ENCODE results near the gene FAAP20. TPM values are rescaled to one million over a fixed set of nuclear protein-coding genes. Genes with fewer than 3 reads are reported as not detected.
A peak's percentile ranks its signal among the peaks of the same experiment; 100 is the strongest.

Gene FAAP20
- total and polyA plus RNA-seq, 2 of the 8 experiments (the other 6 are each of a cell fraction or from before 2014, with no cell fraction given), result 58.4 to 99.8 TPM

DNA sequence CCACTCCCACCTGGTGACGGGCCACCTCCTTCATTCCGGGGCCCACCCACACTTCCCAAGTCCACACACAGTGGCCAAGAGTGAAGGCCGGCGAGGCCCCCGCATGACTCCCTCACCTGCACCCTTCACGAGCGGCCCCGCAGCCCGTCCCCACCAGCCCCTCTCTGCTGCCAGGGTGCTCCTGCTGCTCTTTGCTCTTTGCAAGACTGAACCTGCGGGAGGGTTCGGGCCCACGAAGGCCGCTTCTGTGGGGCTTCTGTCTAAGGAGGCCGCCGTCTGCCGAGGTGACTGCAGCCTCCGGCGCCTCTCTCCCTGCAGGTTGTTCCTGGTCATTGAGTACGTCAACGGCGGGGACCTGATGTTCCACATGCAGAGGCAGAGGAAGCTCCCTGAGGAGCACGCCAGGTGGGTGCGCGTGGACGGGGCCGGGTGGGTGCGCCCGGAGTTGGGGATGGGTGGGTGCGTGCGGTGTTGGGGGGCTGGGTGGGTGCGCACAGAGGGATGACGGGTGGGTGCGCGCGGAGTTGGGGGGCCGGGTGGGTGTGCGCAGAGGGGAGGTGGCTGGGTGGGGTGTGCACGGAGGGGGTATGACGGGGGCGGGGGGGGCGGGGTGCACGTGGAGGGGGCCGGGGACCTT is 25.3 kb downstream of the FAAP20 start:
- Histone ChIP-seq H3K4me1 (replicated peaks in 1 of 4; ENCODE audit: control insufficient read depth in 3 of 4, insufficient read depth in 4 of 4, low read length in 3 of 4) (peaks cover 0 to 3% (median 0%) of the 10 kb centered on the region in 4 experiments; a peak in 2 of 7 replicates), H4K91ac (replicated peaks; ENCODE audit: insufficient read length, low read length) (no peak overlapping the region), H4K5ac (ENCODE audit: insufficient read length, low read depth, low read length) (no peak overlapping the region), H2AK5ac (ENCODE audit: low read depth, low read length) (no peak overlapping the region), H4K8ac (ENCODE audit: extremely low read depth, insufficient read depth, low read length) (peak overlapping the region; percentile 40; the same call in 1 of the 2 replicates), H3K4me2 (ENCODE audit: insufficient read depth in 1 of 2, low read depth in 2 of 2, low read length in 2 of 2) (no peak overlapping the region), H3K27me3 (replicated peaks in 1 of 4; ENCODE audit: control insufficient read depth in 3 of 4, extremely low read depth in 1 of 4, insufficient read depth in 3 of 4, low read length in 3 of 4) (no peaks in the 10 kb centered on the region), H3K4me3 (ENCODE audit: extremely low read depth in 1 of 4, insufficient read depth in 2 of 4, low read depth in 3 of 4, low read length in 4 of 4) (no peak overlapping the region), H3K9ac (replicated peaks in 1 of 4; ENCODE audit: extremely low read depth in 1 of 4, low read depth in 3 of 4, low read length in 3 of 4) (no peak overlapping the region), H2AFZ (ENCODE audit: low read length) (no peak overlapping the region), H3K79me2 (ENCODE audit: control insufficient read depth in 1 of 2, insufficient read depth in 2 of 2, low read length in 2 of 2) (no peaks in the 10 kb centered on the region; a peak in 1 of 4 replicates), H3K14ac (ENCODE audit: insufficient read length) (no peak overlapping the region), H3K4ac (replicated peaks; ENCODE audit: insufficient read length, low read depth, low read length) (no peak overlapping the region), H4K20me1 (replicated peaks in 1 of 2; ENCODE audit: control insufficient read depth in 1 of 2, insufficient read depth in 2 of 2, low read length in 2 of 2) (peaks cover 0 to 7% of the 10 kb centered on the region in 2 experiments), H2BK15ac (ENCODE audit: low read length) (no peak overlapping the region), H3K18ac (ENCODE audit: extremely low read depth, low read length) (no peak overlapping the region), H3K36me3 (ENCODE audit: control insufficient read depth in 2 of 4, insufficient read depth in 4 of 4, low read length in 3 of 4) (peaks cover 0 to 6% (median under 1%) of the 10 kb centered on the region in 4 experiments; a peak in 3 of 8 replicates), H3K23ac (ENCODE audit: insufficient read length) (no peak overlapping the region), H3K23me2 (ENCODE audit: low read depth, low read length) (no peaks in the 10 kb centered on the region), H3K56ac (replicated peaks; ENCODE audit: insufficient read length, low read depth, low read length) (no peak overlapping the region), H3K9me3 (ENCODE audit: insufficient read depth in 2 of 2, low read depth in 1 of 2, low read length in 1 of 2) (no peaks in the 10 kb centered on the region), H2BK20ac (ENCODE audit: low read length) (no peak overlapping the region), H3K27ac (ENCODE audit: low read depth, low read length) (no peak overlapping the region), H3K79me1 (ENCODE audit: low read depth, low read length) (no peaks in the 10 kb centered on the region; the same call in none of the 2 replicates), H2BK12ac (ENCODE audit: low read depth, low read length) (no peak overlapping the region), H2BK120ac (replicated peaks; ENCODE audit: low read depth, low read length) (no peak overlapping the region), H2BK5ac (ENCODE audit: low read depth, low read length) (no peak overlapping the region)
- 93% methylated on average over 28 of the region's 43 CpGs; no CpG with 5 or more reads in 1 of the 2 experiments for WGBS, 2 experiments (ENCODE audit: extremely low coverage in 1 of 2, insufficient coverage in 1 of 2, insufficient read length in 1 of 2, insufficient replicate concordance in 2 of 2, low coverage in 1 of 2, low lambda C conversion rate in 2 of 2, missing lambda C conversion rate in 1 of 2)
- ChIA-PET CTCF (ENCODE audit: partially characterized antibody) (no interaction called here), POLR2A (ENCODE audit: partially characterized antibody) (interaction anchor here (1.2 kb wide), 1 partner anchor 14 kb away, joined by 3 read pairs; no protein-coding TSS in a partner anchor)
- FAIRE-seq (no peak), DNase-seq (ENCODE audit: low read depth in 1 of 2, low spot score in 2 of 2) (no peak)
- TF ChIP-seq, protein P1, sequence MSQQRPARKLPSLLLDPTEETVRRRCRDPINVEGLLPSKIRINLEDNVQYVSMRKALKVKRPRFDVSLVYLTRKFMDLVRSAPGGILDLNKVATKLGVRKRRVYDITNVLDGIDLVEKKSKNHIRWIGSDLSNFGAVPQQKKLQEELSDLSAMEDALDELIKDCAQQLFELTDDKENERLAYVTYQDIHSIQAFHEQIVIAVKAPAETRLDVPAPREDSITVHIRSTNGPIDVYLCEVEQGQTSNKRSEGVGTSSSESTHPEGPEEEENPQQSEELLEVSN (IDR thresholded peaks at IDR 0.05), result no peak
- TF ChIP-seq, protein P2, sequence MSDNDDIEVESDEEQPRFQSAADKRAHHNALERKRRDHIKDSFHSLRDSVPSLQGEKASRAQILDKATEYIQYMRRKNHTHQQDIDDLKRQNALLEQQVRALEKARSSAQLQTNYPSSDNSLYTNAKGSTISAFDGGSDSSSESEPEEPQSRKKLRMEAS (IDR thresholded peaks at IDR 0.05), result no peak
- TF ChIP-seq BACH1 (IDR thresholded peaks at IDR 0.05; ENCODE audit: low read length) (no peak), RXRA (IDR thresholded peaks at IDR 0.05; ENCODE audit: insufficient read depth, low read depth, low read length) (no peak), TCF12 (IDR thresholded peaks at IDR 0.05; ENCODE audit: low read depth, low read length) (no peak)

Data from H1 (cell line).